Fibroblast of the conjunctiva (primary cell): Measurements from ENCODE around the gene KCNC4.

Experiments
- DNase-seq: peaks from one replicate; pipeline ENCODE4 v3.0.0-alpha.2; 2010; ENCODE audit warnings: low read depth

Gene KCNC4

DNA sequence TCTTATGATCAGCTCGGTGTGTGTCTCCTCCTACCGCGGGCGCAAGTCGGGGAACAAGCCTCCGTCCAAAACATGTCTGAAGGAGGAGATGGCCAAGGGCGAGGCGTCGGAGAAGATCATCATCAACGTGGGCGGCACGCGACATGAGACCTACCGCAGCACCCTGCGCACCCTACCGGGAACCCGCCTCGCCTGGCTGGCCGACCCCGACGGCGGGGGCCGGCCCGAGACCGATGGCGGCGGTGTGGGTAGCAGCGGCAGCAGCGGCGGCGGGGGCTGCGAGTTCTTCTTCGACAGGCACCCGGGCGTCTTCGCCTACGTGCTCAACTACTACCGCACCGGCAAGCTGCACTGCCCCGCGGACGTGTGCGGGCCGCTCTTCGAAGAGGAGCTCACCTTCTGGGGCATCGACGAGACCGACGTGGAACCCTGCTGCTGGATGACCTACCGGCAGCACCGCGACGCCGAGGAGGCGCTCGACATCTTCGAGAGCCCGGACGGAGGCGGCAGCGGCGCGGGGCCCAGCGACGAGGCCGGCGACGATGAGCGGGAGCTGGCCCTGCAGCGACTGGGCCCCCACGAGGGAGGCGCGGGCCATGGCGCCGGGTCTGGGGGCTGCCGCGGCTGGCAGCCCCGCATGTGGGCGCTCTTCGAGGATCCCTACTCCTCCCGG is 1.5 kb downstream of the KCNC4 start:
- no peak for DNase-seq

- DNase-seq = no peak
Observed at GRCh38 chr1:110212169-110213142, 2.3 kb downstream of the KCNC4 start.

- DNase-seq = no peak
Observed at GRCh38 chr1:110213143-110213540, 3.0 kb downstream of the KCNC4 start.

DNA sequence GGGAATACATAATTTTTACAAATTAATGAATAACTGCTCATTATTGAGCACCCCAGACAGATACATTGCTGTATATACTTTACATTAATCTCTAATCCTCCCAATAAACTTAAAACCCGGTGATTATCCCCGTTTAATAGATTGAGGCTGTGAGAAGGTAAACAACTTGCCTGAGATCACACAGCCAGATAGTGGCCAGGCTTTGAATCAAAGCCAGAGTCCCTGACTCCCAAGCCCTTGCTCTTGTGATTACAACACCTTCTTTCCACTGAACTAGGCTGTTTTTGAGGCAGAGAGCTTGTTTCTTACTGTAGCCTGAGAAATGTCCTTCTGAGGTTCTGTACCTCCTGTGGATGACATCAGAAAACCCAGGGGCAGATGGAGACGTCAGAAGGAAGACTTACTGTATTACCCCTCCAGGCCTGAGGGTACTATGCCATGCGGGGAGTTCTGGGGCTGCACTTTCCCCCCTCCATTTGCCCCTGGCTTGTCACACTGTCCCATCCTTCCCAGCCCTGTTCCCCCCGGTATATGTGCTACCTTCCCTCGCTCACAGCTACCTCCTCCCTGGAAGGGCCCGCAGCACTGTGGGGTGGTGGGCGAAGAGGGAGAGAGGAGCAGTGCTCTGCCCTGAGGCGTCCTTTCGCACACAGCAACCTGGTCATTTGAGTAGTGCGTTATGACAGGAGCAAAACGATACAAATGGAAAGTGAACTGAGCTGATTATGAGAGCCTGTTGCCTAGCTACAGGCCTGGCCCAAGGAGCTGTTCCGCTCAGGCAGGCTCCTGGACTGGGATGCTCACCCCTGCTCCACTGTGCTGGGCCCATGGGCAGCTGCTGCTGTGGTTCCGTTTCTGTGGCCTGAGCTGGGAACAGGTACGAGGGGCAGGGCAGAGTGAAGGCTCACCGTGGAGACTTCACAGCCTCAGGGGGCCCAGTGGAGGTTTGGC is 4.6 kb downstream of the KCNC4 start:
- DNase-seq = no peak

DNA sequence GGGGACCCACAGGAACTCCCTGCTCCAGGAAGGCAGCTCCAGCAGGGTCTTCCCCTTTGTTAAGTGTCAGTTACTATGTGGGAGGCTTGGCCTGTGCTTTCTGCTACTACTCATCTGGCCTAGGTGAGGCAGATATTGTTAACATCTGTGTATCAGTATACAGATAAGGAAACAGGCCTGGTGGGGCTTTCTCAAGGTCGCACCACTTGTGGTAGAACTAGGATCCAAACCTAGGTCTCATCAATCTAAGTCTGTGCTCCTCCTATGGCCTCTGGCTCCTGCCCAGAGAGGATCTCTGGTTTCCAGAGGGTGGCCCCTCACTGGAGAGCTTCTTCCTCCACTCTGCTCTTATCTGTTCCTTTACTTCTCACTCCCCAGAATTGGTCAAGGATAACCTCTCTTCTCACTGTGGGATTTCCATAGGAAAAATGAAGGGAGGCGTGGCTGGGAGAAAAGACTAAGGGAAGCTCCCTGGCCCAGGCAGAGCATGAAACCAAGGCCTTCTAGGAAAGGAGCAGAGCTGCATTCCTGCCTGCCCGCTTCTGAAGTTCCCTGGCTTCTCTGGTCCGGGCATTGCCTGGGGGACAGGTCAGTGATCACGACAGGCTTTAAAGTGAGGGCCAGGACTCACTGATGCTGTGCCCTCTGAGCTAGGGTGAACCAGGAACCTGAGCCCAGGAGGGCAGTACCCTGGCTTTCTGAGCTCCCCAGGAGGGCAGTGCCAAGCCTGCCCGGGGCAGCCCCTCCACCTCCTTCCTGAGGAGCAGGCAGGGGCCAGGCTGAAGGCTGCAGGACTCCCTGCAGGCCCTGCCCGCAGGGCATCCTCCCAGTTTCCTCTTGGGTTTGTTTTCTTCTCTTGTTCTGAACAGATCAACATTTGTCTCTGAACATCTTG is 5.8 kb downstream of the KCNC4 start:
- no peak for DNase-seq

DNA sequence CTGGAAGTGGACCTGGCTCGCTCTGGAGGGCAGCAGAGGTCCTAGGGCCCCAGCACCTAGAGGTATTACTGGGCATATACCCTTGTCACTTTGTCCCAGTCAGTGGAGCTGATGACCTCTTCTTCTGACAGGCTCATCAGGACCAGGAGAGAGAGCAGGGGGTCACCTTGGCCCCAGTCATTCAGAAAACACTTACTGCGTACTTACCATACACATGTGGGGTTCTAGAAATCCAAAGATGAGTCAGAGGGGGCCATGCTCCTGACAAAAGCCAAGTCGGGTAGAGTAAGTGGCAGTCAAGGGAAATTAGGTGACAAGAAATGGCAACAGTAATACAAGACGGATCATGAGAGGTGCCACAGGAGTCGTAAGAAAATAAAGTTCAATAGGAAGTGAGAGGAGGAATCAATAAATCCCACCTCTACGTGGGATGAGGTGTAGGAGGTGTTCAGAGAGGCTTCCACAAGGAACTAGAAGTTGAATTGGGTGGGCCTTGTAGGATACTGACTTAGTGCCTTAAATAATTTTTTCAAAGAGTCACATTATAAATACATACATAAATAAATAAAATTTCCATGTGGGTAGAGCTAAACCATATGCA is 6.8 kb downstream of the KCNC4 start:
- no peak for DNase-seq

DNA sequence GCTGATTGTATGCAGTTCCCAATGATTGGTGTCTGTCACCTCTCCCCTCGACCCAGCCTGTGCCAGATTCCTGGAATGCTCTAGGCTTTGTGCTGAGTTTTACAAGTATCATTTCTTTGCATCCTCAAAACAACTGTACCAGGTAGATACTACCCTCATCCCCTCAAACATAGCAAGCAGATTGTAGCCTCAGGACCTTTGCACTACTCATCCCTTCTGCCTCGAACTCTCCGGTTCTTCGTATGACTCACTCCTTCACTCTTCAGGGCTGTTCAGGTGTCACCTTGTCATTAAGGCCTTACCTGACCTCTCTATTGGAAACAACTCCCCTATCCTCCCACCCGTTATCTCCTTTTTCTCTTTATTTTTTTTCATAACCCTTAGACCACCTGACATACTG is 8.0 kb downstream of the KCNC4 start:
- no peak for DNase-seq

GRCh38 chr1:110218739-110219138 is 8.6 kb downstream of the KCNC4 start:
- no peak for DNase-seq

DNA sequence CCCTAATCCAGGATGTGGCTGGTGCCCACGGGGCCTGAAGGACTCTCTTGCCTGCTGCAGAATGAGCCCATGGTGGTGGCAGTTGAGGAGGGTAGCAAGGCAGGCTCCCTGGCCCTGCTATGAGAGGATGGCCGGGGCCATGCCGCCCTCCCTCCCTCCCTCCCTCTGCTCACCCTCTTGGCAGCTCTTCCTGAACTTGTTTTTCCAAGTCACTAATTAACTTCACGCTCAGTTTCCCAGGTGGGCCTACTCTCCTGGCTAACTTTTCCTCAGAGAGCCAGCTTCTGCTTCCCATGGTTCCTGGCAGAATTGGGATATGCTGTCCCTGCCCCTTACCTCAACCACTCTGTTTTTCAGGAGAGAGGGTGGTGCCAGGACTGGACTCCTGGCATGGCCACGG is 10.2 kb downstream of the KCNC4 start:
- no peak for DNase-seq

DNA sequence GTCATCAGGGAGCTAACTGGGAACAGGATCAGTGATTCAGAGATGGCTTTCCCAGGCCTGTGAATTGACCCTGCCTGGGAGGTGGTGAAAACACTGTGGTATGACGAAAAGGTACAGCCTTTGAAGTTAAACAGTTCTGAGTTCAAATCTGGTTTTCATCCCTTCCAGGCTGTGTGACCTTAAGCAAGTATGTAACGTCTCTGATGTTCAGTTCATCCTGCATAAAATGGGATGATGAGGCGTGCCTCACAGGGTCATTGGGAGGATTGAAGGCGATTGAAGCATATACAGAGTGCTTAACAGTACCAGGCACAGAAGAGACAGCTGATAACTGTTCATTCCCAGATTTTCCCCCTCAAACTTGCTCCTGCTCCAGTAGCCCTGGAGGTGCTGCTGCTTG is 11.0 kb downstream of the KCNC4 start:
- no peak for DNase-seq

DNA sequence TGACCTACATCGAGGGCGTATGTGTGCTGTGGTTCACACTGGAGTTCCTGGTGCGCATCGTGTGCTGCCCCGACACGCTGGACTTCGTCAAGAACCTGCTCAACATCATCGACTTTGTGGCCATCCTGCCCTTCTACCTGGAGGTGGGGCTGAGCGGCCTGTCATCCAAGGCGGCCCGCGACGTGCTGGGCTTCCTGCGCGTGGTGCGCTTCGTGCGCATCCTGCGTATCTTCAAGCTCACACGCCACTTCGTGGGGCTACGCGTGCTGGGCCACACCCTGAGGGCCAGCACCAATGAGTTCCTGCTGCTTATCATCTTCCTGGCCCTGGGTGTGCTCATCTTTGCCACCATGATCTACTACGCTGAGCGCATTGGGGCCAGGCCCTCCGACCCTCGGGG is 13.0 kb downstream of the KCNC4 start:
- DNase-seq = no peak

- DNase-seq = no peak
Observed at GRCh38 chr1:110223581-110223980, 13.5 kb downstream of the KCNC4 start.

GRCh38 chr1:110224240-110224995 is 14.3 kb downstream of the KCNC4 start:
- DNase-seq = no peak

DNA sequence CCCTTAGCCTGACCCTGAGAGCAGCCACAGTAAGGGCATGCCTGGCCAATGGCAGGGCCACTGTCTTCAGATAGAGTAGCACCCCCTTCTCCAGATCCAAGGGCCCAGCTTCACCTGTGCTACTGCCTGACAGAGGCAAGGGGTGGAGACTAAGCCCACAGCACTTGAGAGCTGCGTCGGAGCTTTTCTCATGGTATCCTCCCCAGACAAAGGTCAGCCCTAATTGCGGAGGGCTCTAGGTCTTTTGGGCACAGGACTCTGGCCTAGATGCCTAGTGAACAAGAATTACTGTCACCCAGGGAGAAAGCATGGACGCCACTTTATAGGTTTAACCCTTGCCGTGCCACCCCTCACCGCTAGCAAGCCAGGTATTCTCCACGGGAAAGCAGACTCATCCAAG is 15.1 kb downstream of the KCNC4 start:
- no peak for DNase-seq

GRCh38 chr1:110225756-110226404 is 15.8 kb downstream of the KCNC4 start:
- DNase-seq = no peak

GRCh38 chr1:110227774-110228173 is 17.7 kb downstream of the KCNC4 start:
- DNase-seq = no peak

DNA sequence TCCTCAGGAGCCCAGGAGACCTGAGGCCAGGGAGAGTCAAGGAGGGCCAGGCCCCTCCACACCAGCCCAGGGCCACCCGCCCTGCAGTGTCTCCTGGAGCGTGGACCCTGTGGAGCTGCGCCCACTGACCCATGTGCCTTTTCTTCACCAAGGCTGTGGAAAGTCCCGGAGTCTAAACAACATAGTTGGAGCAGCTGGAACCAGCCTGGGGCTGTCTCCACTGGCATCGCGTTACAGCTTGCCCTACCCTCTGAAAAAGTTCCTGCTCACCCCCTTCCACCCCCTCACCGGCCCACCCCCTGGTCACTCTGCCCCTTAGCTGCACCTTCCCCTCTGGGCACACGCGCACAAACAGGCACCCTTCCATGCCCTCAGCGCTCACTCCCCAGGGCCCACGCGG is 18.3 kb downstream of the KCNC4 start:
- DNase-seq = no peak

- DNase-seq = no peak
Observed at GRCh38 chr1:110228869-110229268, 18.8 kb downstream of the KCNC4 start.

GRCh38 chr1:110229348-110230001 is 19.4 kb downstream of the KCNC4 start:
- no peak for DNase-seq
